Ecto neural progenitor cell (in vitro differentiated cells): ENCODE results near the gene FAM187B.
A peak's percentile ranks its signal among the peaks of the same experiment; 100 is the strongest.

ENCODE experiments used
- DNase-seq: peaks from one replicate; pipeline ENCODE4 v3.0.0-alpha.2; 2018; ENCODE audit warnings: low spot score

The FAM187B gene

DNA sequence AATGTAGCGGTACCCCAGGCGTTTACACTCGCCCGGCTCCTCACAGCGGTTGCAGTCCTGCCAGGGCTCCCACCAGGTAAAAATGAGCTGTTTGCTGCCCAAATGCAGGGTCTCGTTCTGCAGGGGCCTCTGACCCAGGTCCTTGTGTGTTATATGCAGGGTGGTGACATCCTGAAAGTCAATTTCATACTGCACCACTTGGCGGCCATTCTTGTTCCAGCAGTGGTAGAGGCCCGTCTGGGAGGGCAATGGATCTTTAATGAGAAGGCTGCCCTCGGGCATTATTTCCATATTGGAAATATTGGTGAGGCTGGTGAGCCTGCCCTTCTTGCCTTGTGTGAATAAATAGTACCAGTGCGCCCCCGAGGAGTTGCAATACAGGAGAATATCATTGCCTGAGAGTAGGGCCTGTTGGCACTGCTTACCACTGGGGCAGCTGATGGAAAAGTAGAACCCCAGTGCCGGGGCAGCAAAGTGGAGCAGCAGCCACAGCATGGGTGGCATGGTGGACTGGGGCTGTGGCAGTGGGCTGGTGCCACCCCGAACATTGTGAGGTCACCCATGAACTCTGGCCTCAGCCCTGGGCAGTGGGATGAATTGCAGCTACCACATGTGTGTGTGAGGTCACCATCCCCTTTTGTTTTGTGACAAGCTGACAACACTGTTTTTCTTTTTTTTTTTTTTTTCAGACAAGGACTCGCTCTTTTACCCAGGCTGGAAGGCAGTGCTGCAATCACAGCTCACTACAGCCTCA, at the start of gene FAM187B:
TSS of gene FAM187B (minus strand) at position 563 of the 754 bp plus-strand sequence. CDS start at position 504, 59 bp downstream.
- DNase-seq: peak; percentile 39

DNA sequence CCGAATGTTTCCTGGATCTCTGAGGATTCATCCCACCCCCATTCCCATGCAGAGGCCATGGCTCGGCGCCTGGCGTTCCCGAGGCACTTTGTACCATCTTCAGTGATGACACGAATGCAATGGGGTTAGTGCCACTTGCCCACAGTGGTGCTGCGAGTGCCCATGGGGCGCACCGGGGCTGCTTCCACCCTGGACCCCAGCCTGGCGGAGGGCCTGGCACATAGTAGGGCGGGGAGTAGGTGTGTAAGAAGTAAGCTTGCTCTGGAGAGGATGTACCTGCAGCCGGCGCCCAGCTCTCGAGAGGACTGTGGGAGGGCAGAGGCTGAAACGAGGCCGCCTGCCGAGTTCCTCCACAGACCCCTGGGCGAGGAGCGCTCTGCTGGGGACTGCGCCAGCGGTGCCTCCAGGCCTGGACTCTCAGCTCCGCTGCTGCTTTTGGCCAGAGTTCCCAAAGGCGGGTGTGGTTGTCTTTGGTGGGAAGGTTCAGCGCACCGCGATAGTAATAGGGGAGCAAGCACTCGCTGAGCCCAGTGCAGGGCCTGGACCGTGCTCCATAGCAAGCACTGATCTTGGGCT, 48.3 kb upstream of the FAM187B start:
- no peak for DNase-seq

DNA sequence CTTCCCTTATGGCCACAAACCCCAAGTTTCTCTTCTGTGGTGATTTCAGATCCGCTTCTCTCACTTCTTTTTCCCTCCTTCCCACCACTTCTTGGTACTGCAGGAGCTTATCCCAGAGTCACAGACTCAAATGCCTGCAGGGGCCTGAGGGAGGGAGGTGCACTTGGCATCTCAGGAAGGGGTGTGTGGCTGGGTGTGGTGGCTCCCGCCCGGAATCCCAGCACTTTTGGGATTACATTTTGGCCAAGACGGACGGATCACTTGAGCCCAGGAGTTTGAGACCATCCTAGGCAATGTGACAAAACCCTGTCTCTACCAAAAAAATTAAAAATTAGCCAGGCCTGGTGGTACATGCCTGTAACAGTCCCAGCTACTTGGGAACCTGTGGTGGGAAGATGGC, 45.8 kb upstream of the FAM187B start:
- DNase-seq: no peak

DNA sequence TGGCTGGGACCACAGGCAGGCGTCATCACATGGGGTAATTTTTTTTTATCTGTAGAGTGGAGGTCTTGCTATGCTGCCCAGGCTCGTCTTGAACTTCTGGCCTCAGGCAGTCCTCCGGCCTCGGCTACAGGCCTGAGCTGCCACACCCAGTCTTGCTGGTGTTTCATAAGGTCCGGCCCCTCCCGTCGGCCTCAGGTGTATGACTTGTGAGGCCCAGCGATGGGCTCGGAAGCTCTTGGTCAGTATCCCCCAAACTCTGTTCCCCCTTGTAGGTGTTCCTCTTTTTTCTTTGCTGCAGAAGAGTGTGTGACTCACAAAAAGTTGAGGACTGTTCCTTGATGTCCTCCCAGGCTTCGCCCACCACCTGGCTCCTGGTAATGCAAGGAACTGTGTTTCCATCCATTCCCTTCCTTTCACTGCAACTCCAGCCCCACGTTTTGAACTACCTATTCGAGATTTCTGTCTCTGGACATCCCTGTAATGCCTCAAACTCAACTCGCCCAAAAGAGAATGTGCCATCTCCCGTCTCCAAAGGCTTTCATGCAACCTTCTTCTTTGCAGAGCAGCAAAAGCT, 45.2 kb upstream of the FAM187B start:
- DNase-seq: no peak

DNA sequence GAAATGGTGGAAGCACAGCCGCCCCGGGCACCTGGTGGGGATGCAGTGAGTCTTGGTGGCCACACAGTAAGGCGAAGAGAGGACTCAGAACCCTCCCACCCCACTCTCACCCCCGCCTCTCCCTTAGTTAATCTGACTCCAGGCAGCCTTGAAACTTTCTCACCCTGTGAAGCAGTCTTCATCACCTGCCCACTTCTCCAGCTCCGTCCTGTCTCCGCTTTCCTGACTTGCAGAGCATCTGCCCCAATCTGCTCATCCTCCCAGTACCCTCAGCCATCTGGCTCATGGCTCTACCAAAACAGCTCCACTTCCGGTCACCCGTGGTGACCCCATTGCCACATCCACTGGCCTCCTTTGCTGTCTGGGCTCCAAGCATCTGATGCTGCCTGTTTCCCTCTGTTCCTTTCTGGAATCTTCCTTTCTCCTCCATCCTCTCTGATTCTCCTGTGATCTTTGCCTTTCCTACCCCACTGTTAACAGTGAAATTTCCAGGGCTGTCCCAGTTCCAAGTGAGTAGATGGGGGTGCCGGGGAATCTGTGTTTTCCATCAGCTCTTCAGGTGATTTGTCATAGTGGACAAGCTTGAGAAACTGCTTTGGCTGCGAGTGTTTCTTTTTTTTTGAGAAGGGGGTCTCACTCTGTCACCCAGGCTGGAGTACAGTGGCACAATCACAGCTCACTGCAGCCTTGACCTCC, 44.6 kb upstream of the FAM187B start:
- no peak for DNase-seq

DNA sequence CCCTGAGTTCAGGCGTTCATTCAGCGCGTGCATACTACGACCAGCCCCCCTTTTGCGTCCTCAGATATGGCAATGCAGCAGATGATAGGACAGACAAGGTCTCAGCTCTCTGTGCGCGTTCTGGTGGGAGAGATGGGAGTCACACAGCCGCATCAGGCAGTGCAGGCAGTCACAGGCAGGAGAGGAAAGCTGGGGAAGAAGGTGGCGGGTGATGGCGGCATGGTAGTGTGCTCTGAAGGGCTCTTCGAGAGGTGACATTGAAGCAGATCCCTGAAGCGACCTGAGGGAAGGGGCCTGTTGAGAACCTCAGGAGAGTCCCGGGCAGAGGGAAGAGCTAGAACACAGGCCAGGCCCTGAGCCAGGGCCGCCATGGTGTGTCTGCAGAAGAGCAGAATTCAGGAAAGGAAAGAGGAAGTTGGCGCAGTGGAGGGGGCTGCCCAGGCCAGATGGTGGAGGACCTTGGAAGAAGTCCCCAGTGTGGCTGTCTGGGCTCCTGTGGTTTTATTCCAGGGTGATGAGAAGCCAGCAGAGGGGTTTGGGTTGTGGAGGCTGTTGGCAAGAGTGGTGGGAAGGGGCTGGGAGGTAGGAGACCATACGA, 43.7 kb upstream of the FAM187B start:
- DNase-seq: no peak

DNA sequence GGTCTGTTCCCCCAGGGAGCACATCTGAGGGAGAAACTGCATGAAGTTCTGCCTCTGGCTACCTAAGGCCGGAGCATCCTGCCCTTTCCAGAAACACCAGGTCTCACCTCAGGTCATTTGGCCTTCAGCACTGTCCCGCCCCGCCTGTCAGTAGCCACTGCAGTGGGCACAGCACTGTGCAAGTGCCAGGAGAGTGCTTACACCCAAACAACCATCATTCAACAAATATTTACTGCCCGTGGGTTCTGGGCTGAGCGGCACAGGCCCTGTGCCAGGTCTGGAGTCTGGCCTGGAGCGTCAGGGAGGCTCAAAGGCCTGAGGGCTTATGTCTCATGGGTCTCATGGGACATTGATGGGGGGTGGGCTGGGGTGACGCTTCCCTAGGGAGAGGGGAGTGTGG, 43.0 kb upstream of the FAM187B start:
- DNase-seq: no peak

DNA sequence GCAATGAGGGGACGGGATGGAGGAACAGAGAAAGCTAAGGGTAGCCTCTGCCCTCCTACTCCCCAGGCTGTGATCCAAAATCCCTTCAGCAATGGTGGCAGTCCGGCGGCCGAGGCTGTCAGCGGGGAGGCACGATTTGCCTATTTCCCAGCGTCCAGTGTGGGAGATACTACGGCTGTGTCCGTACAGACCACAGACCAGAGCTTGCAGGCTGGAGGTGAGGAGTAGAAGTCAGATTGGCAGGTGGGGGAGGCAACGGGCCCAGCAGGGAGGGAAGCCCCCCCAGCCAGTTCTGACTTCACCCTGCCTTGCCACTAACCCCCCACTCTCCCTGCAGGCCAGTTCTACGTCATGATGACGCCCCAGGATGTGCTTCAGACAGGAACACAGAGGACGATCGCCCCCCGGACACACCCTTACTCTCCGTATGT, 41.9 kb upstream of the FAM187B start:
- DNase-seq: no peak

DNA sequence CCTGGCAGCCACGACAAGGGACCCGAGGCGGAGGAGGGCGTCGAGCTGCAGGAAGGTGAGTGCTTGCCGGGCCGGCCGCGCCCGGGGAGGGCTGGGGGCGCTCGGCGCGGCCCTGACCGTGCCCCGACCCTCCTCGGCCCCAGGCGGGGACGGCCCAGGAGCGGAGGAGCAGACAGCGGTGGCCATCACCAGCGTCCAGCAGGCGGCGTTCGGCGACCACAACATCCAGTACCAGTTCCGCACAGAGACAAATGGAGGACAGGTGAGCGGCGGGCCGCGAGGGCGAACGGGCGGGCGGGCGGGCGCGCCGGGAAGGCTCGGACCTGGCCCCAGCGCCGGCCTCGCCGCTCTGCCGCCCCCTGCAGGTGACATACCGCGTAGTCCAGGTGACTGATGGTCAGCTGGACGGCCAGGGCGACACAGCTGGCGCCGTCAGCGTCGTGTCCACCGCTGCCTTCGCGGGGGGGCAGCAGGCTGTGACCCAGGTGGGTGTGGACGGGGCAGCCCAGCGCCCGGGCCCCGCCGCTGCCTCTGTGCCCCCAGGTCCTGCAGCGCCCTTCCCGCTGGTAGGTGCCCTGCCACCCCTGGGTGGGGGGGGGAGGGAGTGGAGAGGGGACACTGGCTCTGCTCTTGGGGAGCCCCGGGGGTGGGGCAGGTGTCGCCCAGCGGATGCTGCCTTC, 41.0 kb upstream of the FAM187B start:
- DNase-seq: peak; percentile 92

DNA sequence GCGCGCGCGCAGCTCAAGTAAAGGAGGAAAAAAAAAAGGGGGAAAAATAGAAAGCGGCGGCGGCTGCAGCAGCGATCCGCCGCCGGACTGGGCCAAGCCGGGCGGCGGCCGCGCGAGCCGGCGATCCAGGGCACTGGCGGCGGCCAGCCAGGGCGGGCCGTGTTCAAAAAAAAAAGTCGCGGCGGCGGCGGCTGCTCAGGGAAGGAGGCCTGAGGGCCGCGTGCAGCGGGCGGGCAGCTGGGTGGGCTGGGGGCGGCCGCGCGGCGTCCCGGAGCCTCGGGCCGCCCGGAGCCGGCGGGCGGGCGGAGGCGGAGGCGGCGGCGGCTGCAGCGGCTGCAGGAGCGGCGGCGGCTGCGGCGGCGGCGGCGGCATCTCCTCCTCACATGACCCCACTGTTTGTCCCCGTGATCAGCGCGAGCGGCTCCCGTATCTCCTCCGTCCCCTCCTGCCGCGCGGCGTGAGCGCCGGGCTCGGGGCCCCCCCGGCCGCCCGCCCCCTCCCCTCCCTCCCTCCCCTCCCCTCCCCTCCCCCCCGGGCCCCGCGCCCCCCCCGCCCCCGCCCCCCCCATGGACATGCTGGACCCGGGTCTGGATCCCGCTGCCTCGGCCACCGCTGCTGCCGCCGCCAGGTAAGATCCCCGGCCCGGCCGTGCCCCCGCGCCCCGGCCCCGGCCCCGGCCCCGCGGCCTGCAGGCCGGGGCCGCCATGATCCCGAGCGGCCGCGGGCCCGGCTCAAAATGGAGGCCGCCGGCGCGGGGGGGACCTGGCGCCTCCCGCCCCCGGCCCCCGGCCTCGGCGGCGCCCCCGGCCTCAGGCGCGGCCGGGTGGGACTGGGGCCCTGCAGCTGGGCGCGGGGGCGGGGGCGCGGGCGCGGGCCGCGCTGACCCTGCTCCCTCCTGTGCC, 40.2 kb upstream of the FAM187B start, which contains the start of gene USF2:
TSS of gene USF2 (plus strand) at position 427 of the 902 bp plus-strand sequence. CDS start at position 567, 140 bp downstream.
- DNase-seq: peak; percentile 83

DNA sequence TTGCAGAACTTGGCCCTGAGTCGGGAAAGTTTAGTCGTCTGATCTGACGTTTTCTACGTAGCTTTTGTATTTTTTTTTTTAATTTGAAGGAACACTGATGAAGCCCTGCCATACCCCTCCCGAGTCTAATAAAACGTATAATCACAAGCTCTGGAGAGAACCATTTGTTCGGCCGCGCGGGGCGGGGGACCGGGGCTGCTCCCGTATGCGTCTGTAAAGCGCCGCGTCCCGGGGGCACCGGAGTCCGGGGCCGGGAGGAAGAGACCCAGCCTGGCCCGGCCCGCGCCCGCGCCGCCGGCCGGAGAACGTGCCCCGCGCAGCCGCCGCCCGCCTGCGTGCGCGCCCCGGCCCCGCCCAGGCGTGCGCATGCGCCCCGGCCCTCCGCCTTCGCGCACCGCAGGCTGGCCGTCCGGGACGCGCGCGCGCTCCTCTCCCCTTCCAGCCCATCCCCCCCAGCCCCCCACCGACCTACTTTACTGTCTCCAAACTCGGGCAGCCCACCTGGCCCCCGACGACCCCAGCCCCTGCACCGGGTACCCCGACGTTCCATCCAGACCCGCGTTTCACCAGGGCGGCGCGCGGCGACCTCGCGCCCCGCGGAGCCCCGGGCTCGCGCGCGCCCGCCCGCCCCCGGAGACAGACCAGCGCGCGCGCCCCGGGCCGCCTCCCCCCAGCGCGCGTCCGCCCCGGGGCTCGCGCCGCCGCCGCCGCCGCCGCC, 39.4 kb upstream of the FAM187B start:
- DNase-seq: peak; percentile 82

DNA sequence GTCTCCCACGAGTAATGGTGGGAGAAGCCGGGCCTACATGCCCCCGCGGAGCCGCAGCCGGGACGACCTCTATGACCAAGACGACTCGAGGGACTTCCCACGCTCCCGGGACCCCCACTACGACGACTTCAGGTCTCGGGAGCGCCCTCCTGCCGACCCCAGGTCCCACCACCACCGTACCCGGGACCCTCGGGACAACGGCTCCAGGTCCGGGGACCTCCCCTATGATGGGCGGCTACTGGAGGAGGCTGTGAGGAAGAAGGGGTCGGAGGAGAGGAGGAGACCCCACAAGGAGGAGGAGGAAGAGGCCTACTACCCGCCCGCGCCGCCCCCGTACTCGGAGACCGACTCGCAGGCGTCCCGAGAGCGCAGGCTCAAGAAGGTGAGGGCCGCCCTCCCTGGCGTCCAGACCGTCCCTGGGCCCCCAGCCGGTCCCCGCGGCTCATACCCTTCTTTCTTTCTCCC, 38.8 kb upstream of the FAM187B start:
- peak; percentile 68 for DNase-seq

DNA sequence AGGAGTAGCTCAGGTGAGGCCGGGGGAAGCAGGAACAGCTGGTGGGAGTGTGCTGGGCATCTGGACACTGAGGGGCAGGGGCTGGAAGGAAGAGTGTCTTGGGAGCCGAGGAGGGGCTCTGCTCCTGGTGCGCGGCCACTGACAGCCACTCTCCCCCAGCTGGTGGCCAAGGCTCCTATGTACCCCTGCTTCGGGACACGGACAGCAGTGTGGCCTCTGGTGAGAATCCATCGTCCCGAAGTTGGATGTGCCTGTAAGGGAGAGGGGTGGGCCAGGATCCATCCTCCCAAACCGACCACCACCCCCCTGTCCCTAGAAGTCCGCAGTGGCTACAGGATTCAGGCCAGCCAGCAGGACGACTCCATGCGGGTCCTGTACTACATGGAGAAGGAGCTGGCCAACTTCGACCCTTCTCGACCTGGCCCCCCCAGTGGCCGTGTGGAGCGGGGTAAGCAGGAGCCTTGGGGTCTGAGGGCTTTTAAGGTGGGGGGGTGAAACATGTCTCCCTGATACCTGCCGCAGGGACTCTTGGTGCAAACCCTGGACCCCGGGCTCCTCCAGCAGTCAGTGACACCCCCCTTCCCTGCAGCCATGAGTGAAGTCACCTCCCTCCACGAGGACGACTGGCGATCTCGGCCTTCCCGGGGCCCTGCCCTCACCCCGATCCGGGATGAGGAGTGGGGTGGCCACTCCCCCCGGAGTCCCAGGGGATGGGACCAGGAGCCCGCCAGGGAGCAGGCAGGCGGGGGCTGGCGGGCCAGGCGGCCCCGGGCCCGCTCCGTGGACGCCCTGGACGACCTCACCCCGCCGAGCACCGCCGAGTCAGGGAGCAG, 38.2 kb upstream of the FAM187B start:
- no peak for DNase-seq

DNA sequence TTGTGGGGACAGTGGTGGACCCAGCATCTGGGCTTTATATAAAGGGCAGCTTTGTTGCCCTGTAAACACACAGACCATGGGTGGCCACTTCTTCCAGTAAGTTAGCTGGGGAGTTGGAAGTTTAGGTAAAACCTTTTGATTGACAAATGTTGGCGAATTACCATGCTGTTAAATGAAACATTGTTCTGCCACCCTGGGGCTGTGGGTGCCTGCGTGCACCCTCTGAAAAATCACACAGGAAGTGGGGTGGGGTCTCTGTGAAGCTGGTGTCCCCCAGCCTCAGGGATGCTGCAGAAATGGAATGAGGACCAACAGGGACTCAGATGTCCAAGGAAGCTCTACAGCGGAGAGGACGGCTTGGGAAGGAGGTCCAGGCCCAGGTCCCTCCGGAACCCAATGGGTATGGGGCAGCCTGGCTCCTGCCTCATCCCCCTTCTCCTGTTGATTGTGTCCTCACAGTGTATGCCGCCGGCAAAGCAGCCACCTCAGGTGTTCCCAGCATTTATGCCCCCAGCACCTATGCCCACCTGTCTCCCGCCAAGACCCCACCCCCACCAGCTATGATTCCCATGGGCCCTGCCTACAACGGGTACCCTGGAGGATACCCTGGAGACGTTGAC, 37.5 kb upstream of the FAM187B start:
- DNase-seq: peak; percentile 44

DNA sequence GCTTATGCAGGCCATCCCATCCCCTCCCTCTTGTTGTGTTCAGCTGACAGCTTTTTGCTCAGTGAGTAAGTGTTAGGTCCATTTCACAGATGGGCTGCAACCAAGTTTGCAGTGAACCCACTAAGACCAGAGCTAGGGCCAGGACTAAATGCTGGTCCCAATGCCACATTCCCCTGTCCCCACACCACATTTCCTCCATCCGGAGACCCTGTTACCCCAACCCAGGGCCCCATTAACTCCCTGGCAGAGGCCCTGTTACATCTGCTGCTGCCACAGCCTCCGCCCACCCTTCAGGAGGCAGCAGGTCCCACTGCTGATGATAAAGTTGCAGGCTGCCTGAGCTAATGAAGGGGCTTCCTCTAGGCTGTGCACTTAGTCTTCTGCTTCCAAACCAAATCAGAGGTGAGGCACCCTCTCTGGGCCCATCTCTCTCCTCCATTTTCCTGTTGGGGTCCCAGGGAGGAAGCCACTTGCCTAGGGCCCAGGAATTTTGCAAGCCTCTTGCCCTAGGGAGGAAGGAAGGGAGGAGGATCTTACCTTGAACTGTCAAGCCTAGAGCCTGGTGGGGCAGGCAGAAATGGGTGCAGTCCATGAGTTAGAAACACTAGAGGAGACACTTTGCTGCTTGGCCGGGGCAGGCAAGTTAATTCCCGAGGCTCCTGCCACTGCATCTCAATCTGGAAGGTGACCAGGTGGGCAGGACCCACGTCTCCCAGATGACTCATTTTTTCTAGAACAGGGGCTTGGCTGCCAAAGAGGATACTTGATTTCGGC, 36.8 kb upstream of the FAM187B start:
- DNase-seq: peak; percentile 35

DNA sequence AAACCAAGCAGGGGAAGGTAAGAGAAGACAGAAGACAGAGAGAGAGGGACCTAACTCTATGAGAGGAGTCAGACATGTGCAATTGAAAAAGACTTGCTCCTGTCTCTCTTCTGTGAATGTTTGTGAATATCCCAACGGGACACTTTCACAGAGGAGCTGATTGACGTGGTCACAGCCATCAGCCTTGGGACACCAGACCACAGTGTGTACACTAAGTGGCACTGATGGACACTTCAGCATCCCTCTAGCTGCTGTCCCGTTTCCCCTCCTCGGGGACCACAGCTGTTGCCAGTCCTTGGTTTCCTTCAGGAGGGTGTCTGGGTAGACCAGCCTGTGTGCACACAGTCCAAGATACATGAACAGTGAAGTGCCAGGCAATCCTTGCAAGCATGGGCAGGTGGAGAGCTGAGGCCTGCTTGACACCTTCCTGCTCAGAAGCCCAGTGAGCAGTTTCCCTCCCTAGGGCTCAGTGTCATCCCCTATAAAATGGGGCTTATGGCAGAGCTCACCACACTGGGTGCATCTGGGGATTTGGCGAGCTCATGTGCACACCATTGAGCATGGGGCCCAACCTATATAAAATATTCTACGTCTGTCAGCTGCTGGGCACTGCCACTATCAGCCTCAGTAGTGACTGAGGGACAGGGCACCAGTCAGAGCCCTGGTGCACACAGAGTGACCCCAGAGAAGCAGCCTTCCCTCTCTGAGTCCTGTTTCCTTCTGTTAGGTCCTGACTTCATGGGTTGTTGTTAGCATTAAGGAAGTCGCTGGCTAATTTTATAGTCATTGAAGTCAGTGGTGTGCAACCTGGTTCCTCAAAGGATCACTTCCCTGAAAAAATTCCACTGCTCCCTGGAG, 36.0 kb upstream of the FAM187B start:
- DNase-seq: peak; percentile 31
